Caco-2 (cell line): ENCODE measurements around the gene COL15A1. TPM values are rescaled to one million over a fixed set of nuclear protein-coding genes. Genes with fewer than 3 reads are reported as not detected.

ENCODE experiments used
- BruUV-seq: library from RNA; stranded (reverse); fragments of 400-500 nt; replicated peaks from 2 replicates; lab custom pipeline; 2021; lab: Mats Ljungman, UMichigan
- CTCF ChIA-PET: fragments of 300-600 bp; sonication (Branson Sonifier 250); formaldehyde crosslinking; loops from one replicate; lab custom pipeline; 2022; ENCODE audit warnings: antibody characterized with exemption; lab: Charles Lee
- POLR2A ChIA-PET: fragments of 300-600 bp; sonication (Branson Sonifier 250); formaldehyde crosslinking; loops from one replicate; lab custom pipeline; 2022; ENCODE audit warnings: antibody characterized with exemption; lab: Charles Lee
- DNase-seq, 2 experiments: peaks; one replicate each; pipeline versions ENCODE4 v3.0.0 to v3.0.0-alpha.2; 2020 to 2022
- H3K27me3 ChIP-seq: replicated peaks from 2 replicates; pipeline ENCODE4 v1.6.0; 2011; ENCODE audit warnings: low read length; ENCODE audit not compliant: control insufficient read depth, insufficient read depth
- H3K36me3 ChIP-seq: 2 replicates; pipeline ENCODE4 v1.5.1; 2011; ENCODE audit warnings: low read length; ENCODE audit not compliant: control insufficient read depth, insufficient read depth
- H3K4me1 ChIP-seq: fragments of 250-450 bp; sonication (Bioruptor Pico); 2 replicates; pipeline ENCODE4 v1.5.1; 2020; ENCODE audit warnings: mild to moderate bottlenecking
- H3K4me3 ChIP-seq: 2 replicates; pipeline ENCODE4 v1.5.1; 2011; ENCODE audit warnings: low read depth, mild to moderate bottlenecking, control low read depth, low read length
- H3K9me3 ChIP-seq: fragments of 250-450 bp; sonication (Bioruptor Pico); 2 replicates; pipeline ENCODE4 v1.5.1; 2020; ENCODE audit warnings: mild to moderate bottlenecking, moderate library complexity
- H3K27ac Mint-ChIP-seq: one replicate; pipeline ENCODE4 v1.8.0; 2022; ENCODE audit warnings: mixed read lengths; ENCODE audit not compliant: unreplicated experiment
- H3K27me3 Mint-ChIP-seq: one replicate; pipeline ENCODE4 v1.8.0; 2022; ENCODE audit warnings: mixed read lengths; ENCODE audit not compliant: insufficient read depth, unreplicated experiment
- H3K36me3 Mint-ChIP-seq: one replicate; pipeline ENCODE4 v1.8.0; 2022; ENCODE audit warnings: mild to moderate bottlenecking, mixed read lengths; ENCODE audit not compliant: insufficient read depth, unreplicated experiment
- H3K4me1 Mint-ChIP-seq: one replicate; pipeline ENCODE4 v1.8.0; 2022; ENCODE audit warnings: low read depth, mixed read lengths; ENCODE audit not compliant: unreplicated experiment
- H3K4me3 Mint-ChIP-seq: one replicate; pipeline ENCODE4 v1.8.0; 2022; ENCODE audit warnings: mild to moderate bottlenecking, moderate library complexity, mixed read lengths; ENCODE audit not compliant: unreplicated experiment
- H3K9me3 Mint-ChIP-seq: one replicate; pipeline ENCODE4 v1.8.0; 2022; ENCODE audit warnings: mixed read lengths; ENCODE audit not compliant: unreplicated experiment
- intact Hi-C: fragments of 100-400 bp; cut with micrococcal nuclease; formaldehyde crosslinking; loops from one replicate; pipeline ENCODE4 v1.10.0; 2022; ENCODE audit not compliant: unreplicated experiment
- total RNA-seq: library from RNA; stranded (reverse); gene quantifications from 2 replicates; pipeline ENCODE4 v1.2.3, GENCODE V29; 2022
- TF ChIP-seq, protein P1 (sequence below), 2 experiments: fragments of 200-600 bp in 1 of 2; IDR thresholded peaks; 1 replicate in 1 of 2; 2 replicates in 1 of 2; pipeline versions ENCODE4 v1.5.1 to v1.8.0; 2011 to 2022; ENCODE audit warnings: antibody characterized with exemption in 1 of 2, control low read depth in 1 of 2, inconsistent platforms in 1 of 2, low read depth in 1 of 2, low read length in 1 of 2, mild to moderate bottlenecking in 1 of 2, moderate library complexity in 1 of 2; ENCODE audit not compliant: insufficient read depth in 1 of 2, severe bottlenecking in 1 of 2, unreplicated experiment in 1 of 2

COL15A1 gene
- total RNA-seq, 1 experiment from 2014 or later, result not detected

DNA sequence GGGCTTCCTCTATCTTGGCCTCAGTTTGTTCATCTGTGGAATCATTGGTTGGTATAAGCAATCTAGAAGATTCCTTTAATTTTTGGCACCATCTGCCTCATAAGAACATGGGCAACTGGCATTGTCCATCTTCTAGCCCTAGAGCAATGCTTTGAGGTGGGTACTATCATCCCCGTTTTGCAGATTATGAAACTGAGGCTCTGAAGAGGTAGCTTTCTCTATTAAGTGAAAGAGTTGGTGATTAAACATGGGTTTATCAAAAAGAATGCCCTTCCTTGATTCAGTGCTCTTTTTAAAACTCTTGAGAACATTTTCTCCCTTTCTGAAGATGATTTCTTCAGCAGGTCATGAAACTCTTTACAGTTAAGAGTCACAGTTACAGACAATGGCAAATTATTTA lies 118.8 kb downstream of the COL15A1 start:
- TF ChIP-seq, protein P1, sequence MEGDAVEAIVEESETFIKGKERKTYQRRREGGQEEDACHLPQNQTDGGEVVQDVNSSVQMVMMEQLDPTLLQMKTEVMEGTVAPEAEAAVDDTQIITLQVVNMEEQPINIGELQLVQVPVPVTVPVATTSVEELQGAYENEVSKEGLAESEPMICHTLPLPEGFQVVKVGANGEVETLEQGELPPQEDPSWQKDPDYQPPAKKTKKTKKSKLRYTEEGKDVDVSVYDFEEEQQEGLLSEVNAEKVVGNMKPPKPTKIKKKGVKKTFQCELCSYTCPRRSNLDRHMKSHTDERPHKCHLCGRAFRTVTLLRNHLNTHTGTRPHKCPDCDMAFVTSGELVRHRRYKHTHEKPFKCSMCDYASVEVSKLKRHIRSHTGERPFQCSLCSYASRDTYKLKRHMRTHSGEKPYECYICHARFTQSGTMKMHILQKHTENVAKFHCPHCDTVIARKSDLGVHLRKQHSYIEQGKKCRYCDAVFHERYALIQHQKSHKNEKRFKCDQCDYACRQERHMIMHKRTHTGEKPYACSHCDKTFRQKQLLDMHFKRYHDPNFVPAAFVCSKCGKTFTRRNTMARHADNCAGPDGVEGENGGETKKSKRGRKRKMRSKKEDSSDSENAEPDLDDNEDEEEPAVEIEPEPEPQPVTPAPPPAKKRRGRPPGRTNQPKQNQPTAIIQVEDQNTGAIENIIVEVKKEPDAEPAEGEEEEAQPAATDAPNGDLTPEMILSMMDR (IDR thresholded peaks at IDR 0.05; ENCODE audit: insufficient read depth in 1 of 2, low read depth in 1 of 2, low read length in 1 of 2, severe bottlenecking in 1 of 2, unreplicated experiment in 1 of 2), result no peak
- Mint-ChIP-seq H3K27me3 (peaks cover 12% of the 10 kb centered on the region), H3K36me3 (no peaks in the 10 kb centered on the region), H3K27ac (no peak overlapping the region), H3K4me1 (peaks cover 8% of the 10 kb centered on the region), H3K9me3 (no peaks in the 10 kb centered on the region), H3K4me3 (no peak overlapping the region)
- BruUV-seq, result no TSS peak
- no peaks in the 10 kb centered on the region for H3K4me1 ChIP-seq
- H3K36me3 ChIP-seq, result no peaks in the 10 kb centered on the region
- DNase-seq, result no peak
- POLR2A ChIA-PET, result no interaction called here
- H3K27me3 ChIP-seq, result no peaks in the 10 kb centered on the region
- no peaks in the 10 kb centered on the region for H3K9me3 ChIP-seq
- intact Hi-C loops, result no loop called here
- CTCF ChIA-PET, result no interaction called here
- H3K4me3 ChIP-seq, result no peak overlapping the region

DNA sequence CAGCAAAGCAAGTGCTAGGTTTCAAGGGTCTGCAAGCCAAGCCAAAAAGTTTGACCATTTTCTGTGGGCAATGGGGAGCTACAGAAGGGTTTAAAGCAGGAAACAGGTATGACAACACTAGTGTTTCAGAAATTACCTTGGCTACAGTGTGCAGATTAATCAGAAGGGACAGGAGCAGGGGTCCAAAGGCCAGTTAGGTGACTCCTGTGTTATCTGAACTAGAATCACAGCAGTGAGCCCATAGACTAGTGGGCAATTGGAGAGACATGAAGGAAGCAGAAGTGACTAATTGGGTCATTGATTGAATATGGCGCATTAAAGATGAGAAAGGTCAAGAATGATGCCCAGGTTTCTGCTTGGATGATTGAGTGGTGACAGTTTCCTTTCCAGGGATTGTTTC lies 119.8 kb downstream of the COL15A1 start:
- no peaks in the 10 kb centered on the region for H3K9me3 ChIP-seq
- H3K36me3 Mint-ChIP-seq, result no peaks in the 10 kb centered on the region
- CTCF ChIA-PET, result no interaction called here
- H3K9me3 Mint-ChIP-seq, result no peaks in the 10 kb centered on the region
- POLR2A ChIA-PET, result no interaction called here
- H3K27me3 Mint-ChIP-seq, result peaks cover 9% of the 10 kb centered on the region
- no peak overlapping the region for H3K27ac Mint-ChIP-seq
- H3K27me3 ChIP-seq, result no peaks in the 10 kb centered on the region
- no peaks in the 10 kb centered on the region for H3K4me1 ChIP-seq
- TF ChIP-seq, protein P1 (IDR thresholded peaks at IDR 0.05; ENCODE audit: insufficient read depth in 1 of 2, low read depth in 1 of 2, low read length in 1 of 2, severe bottlenecking in 1 of 2, unreplicated experiment in 1 of 2), result no peak
- peak in 1 of 2 experiments; percentile 15 for DNase-seq
- BruUV-seq, result no TSS peak
- intact Hi-C loops, result no loop called here
- no peaks in the 10 kb centered on the region for H3K36me3 ChIP-seq
- H3K4me3 ChIP-seq, result no peak overlapping the region
- H3K4me3 Mint-ChIP-seq, result no peak overlapping the region
- peaks cover 8% of the 10 kb centered on the region for H3K4me1 Mint-ChIP-seq

DNA sequence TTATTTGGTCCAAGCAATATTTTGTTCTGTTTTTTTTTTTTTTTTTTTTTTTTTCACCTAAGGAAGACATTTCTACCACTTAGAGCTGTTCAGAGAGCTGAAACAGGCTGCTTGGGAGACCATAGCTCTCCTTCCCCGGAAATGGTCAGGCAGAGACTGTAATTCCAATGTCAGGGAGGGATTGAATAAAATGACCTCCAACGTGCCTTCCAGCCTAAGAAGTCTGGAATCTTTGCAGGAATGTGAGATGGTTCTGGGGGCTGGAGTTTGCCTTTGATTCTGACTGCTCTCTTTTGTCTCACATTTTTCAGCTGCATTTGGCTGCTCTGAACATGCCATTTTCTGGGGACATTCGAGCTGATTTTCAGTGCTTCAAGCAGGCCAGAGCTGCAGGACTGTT lies 122.9 kb downstream of the COL15A1 start:
- Mint-ChIP-seq H3K4me3 (no peak overlapping the region), H3K36me3 (no peaks in the 10 kb centered on the region), H3K27me3 (peaks cover 10% of the 10 kb centered on the region), H3K27ac (no peak overlapping the region), H3K4me1 (peaks cover 8% of the 10 kb centered on the region), H3K9me3 (no peaks in the 10 kb centered on the region)
- no peaks in the 10 kb centered on the region for H3K9me3 ChIP-seq
- CTCF ChIA-PET, result no interaction called here
- no peaks in the 10 kb centered on the region for H3K36me3 ChIP-seq
- intact Hi-C loops, result no loop called here
- no peak for DNase-seq
- POLR2A ChIA-PET, result no interaction called here
- no peaks in the 10 kb centered on the region for H3K4me1 ChIP-seq
- no peak overlapping the region for H3K4me3 ChIP-seq
- BruUV-seq, result no TSS peak
- TF ChIP-seq, protein P1 (IDR thresholded peaks at IDR 0.05; ENCODE audit: insufficient read depth in 1 of 2, low read depth in 1 of 2, low read length in 1 of 2, severe bottlenecking in 1 of 2, unreplicated experiment in 1 of 2), result no peak
- no peaks in the 10 kb centered on the region for H3K27me3 ChIP-seq
